HepG2 (cell line): ENCODE results near the gene DRD5. TPM values are rescaled to one million over a fixed set of nuclear protein-coding genes. Genes with fewer than 3 reads are reported as not detected.

Experiments
- ATAC-seq: fragments of 200-7000 bp; cut with Tn5 transposase; 3 replicates; pipeline ENCODE4 v1.9.1; 2020; ENCODE audit warnings: mild to moderate bottlenecking, moderate library complexity
- BruUV-seq: library from RNA; stranded (reverse); fragments of 400-500 nt; replicated peaks from 2 replicates; lab custom pipeline; 2021; lab: Mats Ljungman, UMichigan
- CTCF ChIA-PET: fragments of 300-600 bp; formaldehyde crosslinking; extraction: SDS; loops from one replicate; lab custom pipeline; 2021; ENCODE audit warnings: low total read pairs, inconsistent platforms, low intra/inter-chr PET ratio; lab: Yijun Ruan, JAX
- POLR2A ChIA-PET: fragments of 350-600 bp; sonication (Branson Sonifier 250); formaldehyde crosslinking; loops from one replicate; lab custom pipeline; 2020; ENCODE audit warnings: antibody characterized with exemption, inconsistent platforms; lab: Yijun Ruan, JAX
- DNase-seq: peaks from one replicate; pipeline ENCODE4 v3.0.0-alpha.2; 2015; ENCODE audit warnings: low spot score
- FAIRE-seq: peaks from 3 replicates; lab custom pipeline; 2011; peaks lifted over from hg19 to GRCh38; lab: Jason Lieb, UNC
- H2AFZ ChIP-seq: one replicate; pipeline ENCODE4 v1.6.1; 2011; ENCODE audit warnings: low read length, inconsistent platforms
- H3K27ac ChIP-seq: fragments of 300-600 bp; 3 replicates; pipeline ENCODE4 v1.8.0; 2011; ENCODE audit warnings: mixed run types, mild to moderate bottlenecking, mixed read lengths, low read length, inconsistent platforms; ENCODE audit not compliant: insufficient read depth; ENCODE audit errors: extremely low read length
- H3K27me3 ChIP-seq, 2 experiments: fragments of 200-600 bp in 1 of 2; 2 replicates in 1 of 2; 3 replicates in 1 of 2; pipeline versions ENCODE4 v1.6.0 to v1.8.0; 2011; ENCODE audit warnings: low read length in 2 of 2, mild to moderate bottlenecking in 2 of 2, moderate library complexity in 2 of 2, inconsistent platforms in 1 of 2; ENCODE audit not compliant: insufficient read depth in 2 of 2, control insufficient read depth in 1 of 2
- H3K36me3 ChIP-seq, 2 experiments: fragments of 200-600 bp in 1 of 2; replicated peaks in 1 of 2; 2 replicates in 1 of 2; 3 replicates in 1 of 2; pipeline versions ENCODE4 v1.5.1 to v1.8.0; 2011; ENCODE audit warnings: low read length in 2 of 2, inconsistent platforms in 1 of 2; ENCODE audit not compliant: insufficient read depth in 2 of 2, control insufficient read depth in 1 of 2
- H3K4me1 ChIP-seq: 2 replicates; pipeline ENCODE4 v1.5.1; 2012; ENCODE audit warnings: low read length, inconsistent platforms; ENCODE audit not compliant: insufficient read depth
- H3K4me2 ChIP-seq: 2 replicates; pipeline ENCODE4 v1.6.0; 2011; ENCODE audit warnings: low read depth, low read length, inconsistent platforms
- H3K4me3 ChIP-seq, 3 experiments: fragments of 200-600 bp in 1 of 3; sonication (generic), shearing (Covaris generic) in 1 of 3; replicated peaks in 1 of 3; 2 replicates each; pipeline ENCODE4 v1.5.1; 2011 to 2016; ENCODE audit warnings: low read length in 3 of 3, inconsistent platforms in 2 of 3, low read depth in 2 of 3, mild to moderate bottlenecking in 2 of 3, control low read depth in 1 of 3, mixed read lengths in 1 of 3; ENCODE audit not compliant: insufficient read depth in 1 of 3
- H3K79me2 ChIP-seq: one replicate; pipeline ENCODE4 v1.6.1; 2011; ENCODE audit warnings: low read length, inconsistent platforms; ENCODE audit not compliant: insufficient read depth
- H3K9ac ChIP-seq: 2 replicates; pipeline ENCODE4 v1.6.0; 2011; ENCODE audit warnings: mild to moderate bottlenecking, low read depth, low read length, inconsistent platforms; ENCODE audit not compliant: insufficient read depth
- H3K9me3 ChIP-seq: 2 replicates; pipeline ENCODE4 v1.5.1; 2012; ENCODE audit warnings: mild to moderate bottlenecking, low read length
- H4K20me1 ChIP-seq: 2 replicates; pipeline ENCODE4 v1.6.0; 2011; ENCODE audit warnings: inconsistent platforms, mild to moderate bottlenecking, low read length, moderate library complexity; ENCODE audit not compliant: insufficient read depth
- GLI4 ChIP-seq: sonication (generic); formaldehyde crosslinking; IDR thresholded peaks from 2 replicates; pipeline ENCODE4 v1.5.1; 2020; ENCODE audit warnings: missing genetic modification reagents, mild to moderate bottlenecking, moderate library complexity, borderline replicate concordance
- HDAC1 ChIP-seq: sonication (generic); formaldehyde crosslinking; IDR thresholded peaks from 2 replicates; pipeline ENCODE4 v1.5.1; 2020; ENCODE audit warnings: mild to moderate bottlenecking, missing genetic modification reagents
- WGBS: methylation state at CpG from one replicate; pipeline ENCODE4 v1.1.6; 2017; ENCODE audit warnings: low lambda C conversion rate; 5-methylcytosine and 5-hydroxymethylcytosine counted together
- in situ Hi-C: cut with HindIII; loops from 2 replicates; pipeline ENCODE4 v1.10.0; 2017; ENCODE audit warnings: low pct_unique_long_range_greater_than_20kb; ENCODE audit not compliant: extremely low pct_ligation_motif_present
- intact Hi-C: fragments of 100-400 bp; cut with micrococcal nuclease; formaldehyde crosslinking; loops from one replicate; pipeline ENCODE4 v1.10.0; 2022; ENCODE audit not compliant: unreplicated experiment
- polyA plus RNA-seq, 8 experiments: library from polyadenylated mRNA; depleted of rRNA in 3 of 8; stranded (reverse) in 7 of 8; unstranded in 1 of 8; fragments of >200 nt; fragmentation: Illumina TruSeq in 4 of 8; extraction: Trizol in 4 of 8; gene quantifications; 2 replicates each; pipeline versions ENCODE4 v1.2.1 to v1.2.3, GENCODE V29; 2011 to 2016; ENCODE audit warnings: low read depth in 4 of 8, missing spikeins in 1 of 8, mixed read lengths in 1 of 8; ENCODE audit not compliant: insufficient read depth in 1 of 8
- total RNA-seq, 5 experiments: library from RNA; depleted of rRNA; stranded (reverse); fragments of >200 nt; fragmentation: Illumina TruSeq; extraction: Trizol; gene quantifications; 2 replicates each; pipeline ENCODE4 v1.2.3, GENCODE V29; 2016; ENCODE audit warnings: low read depth in 1 of 5
- TF ChIP-seq, protein P1 (sequence below): fragments of 450-650 bp; IDR thresholded peaks from 2 replicates; pipeline ENCODE4 v1.6.1; 2016

The DRD5 gene
- total and polyA plus RNA-seq, 2 of the 13 experiments (the other 11 are each of a cell fraction or from before 2014, with no cell fraction given), result not detected

DNA sequence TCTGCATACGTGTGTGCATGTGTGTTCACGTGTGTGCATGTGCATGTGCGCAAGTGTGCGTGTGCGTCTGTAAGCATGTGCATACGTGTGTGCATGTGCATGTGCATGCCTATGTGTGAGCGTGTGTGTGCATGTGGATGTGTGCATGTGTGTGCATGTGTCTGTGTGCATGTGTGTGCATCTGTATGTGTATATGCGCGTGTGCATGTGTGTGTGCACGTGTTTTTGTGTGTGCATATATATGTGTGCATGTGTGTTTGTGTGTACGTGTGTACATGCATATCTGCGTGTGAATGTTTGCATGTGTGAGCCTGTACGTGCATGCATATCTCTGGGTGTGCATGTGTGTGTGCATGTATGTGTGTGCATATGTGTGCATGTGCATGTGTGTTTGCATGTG, 35.7 kb upstream of the DRD5 start:
- Histone ChIP-seq H3K27me3 (no peaks in the 10 kb centered on the region), H4K20me1 (no peaks in the 10 kb centered on the region), H3K9me3 (no peaks in the 10 kb centered on the region), H3K27ac (no peak overlapping the region), H3K79me2 (no peaks in the 10 kb centered on the region), H3K4me1 (no peaks in the 10 kb centered on the region), H2AFZ (no peak overlapping the region), H3K9ac (no peak overlapping the region), H3K4me3 (no peak overlapping the region), H3K36me3 (no peaks in the 10 kb centered on the region), H3K4me2 (no peak overlapping the region)
- FAIRE-seq (no peak), ATAC-seq (no peak), DNase-seq (no peak)
- in situ Hi-C loops (no loop called here), intact Hi-C loops (no loop called here)
- TF ChIP-seq, protein P1, sequence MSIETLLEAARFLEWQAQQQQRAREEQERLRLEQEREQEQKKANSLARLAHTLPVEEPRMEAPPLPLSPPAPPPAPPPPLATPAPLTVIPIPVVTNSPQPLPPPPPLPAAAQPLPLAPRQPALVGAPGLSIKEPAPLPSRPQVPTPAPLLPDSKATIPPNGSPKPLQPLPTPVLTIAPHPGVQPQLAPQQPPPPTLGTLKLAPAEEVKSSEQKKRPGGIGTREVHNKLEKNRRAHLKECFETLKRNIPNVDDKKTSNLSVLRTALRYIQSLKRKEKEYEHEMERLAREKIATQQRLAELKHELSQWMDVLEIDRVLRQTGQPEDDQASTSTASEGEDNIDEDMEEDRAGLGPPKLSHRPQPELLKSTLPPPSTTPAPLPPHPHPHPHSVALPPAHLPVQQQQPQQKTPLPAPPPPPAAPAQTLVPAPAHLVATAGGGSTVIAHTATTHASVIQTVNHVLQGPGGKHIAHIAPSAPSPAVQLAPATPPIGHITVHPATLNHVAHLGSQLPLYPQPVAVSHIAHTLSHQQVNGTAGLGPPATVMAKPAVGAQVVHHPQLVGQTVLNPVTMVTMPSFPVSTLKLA, result peak; percentile 99
- TF ChIP-seq HDAC1 (CRISPR knock-in tag), result no peak
- 77% methylated on average over 13 of the region's 13 CpGs for WGBS
- POLR2A ChIA-PET, result no interaction called here
- BruUV-seq, result no TSS peak
- CTCF ChIA-PET, result no interaction called here

DNA sequence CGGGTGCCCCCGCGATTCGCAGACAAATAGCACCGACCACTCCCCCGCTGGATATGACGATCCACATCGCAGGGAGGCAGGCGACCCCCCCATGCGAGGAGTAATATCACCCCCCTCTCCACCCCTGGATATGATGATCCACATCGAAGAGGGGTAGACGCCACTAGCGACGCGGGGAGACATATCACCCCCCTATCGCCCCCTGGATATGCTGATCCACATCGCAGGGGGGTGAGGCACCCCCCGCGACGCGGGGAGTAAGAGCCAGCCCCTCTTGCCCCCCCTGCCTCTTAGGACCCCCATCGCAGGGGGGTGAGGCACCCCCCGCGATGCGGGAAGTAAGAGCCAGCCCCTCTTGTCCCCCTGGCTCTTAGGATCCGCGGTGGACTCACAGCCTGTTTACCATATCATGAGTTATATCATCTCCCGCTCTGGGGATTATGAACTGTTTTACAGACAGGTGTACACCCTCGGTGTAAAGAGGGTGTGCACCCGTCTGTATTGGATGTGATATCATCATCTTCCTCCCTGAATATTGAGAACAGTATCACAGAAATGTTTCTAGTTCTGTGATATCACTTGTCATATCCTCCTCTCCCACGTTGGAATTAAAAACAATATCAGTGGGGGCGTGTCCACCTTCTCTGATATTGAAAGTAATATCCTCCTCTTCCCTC, 22.7 kb upstream of the DRD5 start:
- no peaks in the 10 kb centered on the region for H4K20me1 ChIP-seq
- no peak overlapping the region for H3K27ac ChIP-seq
- H3K4me1 ChIP-seq, result peaks cover 5% of the 10 kb centered on the region; the same call in 1 of the 2 replicates
- H2AFZ ChIP-seq, result no peak overlapping the region
- no peaks in the 10 kb centered on the region for H3K79me2 ChIP-seq
- intact Hi-C loops, result no loop called here
- no peak for FAIRE-seq
- H3K4me2 ChIP-seq, result no peak overlapping the region
- no peak for DNase-seq
- no peak for ATAC-seq
- no peak overlapping the region for H3K4me3 ChIP-seq
- H3K27me3 ChIP-seq, result no peaks in the 10 kb centered on the region; a peak in 1 of 5 replicates
- no peaks in the 10 kb centered on the region for H3K9me3 ChIP-seq
- ChIA-PET CTCF (no interaction called here), POLR2A (no interaction called here)
- H3K9ac ChIP-seq, result no peak overlapping the region
- BruUV-seq, result no TSS peak
- no peaks in the 10 kb centered on the region for H3K36me3 ChIP-seq
- no peak for TF ChIP-seq GLI4 (CRISPR knock-in tag)
- TF ChIP-seq, all 625 proteins: peak for 0
- 56% methylated on average over 23 of the region's 32 CpGs for WGBS
- in situ Hi-C loops, result loop anchor here (25.0 kb wide), 1 partner anchor 654 kb away; no protein-coding TSS in a partner anchor
